Measurements from ENCODE around the gene FHOD3. TPM values are rescaled to one million over a fixed set of nuclear protein-coding genes. Genes with fewer than 3 reads are reported as not detected.

FHOD3 gene
- total and polyA plus RNA-seq, 2 of the 8 experiments (the other 6 are each of a cell fraction or from before 2014, with no cell fraction given) = 9.7 to 10.5 TPM

GRCh38 chr18:36780748-36781147, 483.2 kb downstream of the FHOD3 start (continued):
- TF ChIP-seq, protein P1, sequence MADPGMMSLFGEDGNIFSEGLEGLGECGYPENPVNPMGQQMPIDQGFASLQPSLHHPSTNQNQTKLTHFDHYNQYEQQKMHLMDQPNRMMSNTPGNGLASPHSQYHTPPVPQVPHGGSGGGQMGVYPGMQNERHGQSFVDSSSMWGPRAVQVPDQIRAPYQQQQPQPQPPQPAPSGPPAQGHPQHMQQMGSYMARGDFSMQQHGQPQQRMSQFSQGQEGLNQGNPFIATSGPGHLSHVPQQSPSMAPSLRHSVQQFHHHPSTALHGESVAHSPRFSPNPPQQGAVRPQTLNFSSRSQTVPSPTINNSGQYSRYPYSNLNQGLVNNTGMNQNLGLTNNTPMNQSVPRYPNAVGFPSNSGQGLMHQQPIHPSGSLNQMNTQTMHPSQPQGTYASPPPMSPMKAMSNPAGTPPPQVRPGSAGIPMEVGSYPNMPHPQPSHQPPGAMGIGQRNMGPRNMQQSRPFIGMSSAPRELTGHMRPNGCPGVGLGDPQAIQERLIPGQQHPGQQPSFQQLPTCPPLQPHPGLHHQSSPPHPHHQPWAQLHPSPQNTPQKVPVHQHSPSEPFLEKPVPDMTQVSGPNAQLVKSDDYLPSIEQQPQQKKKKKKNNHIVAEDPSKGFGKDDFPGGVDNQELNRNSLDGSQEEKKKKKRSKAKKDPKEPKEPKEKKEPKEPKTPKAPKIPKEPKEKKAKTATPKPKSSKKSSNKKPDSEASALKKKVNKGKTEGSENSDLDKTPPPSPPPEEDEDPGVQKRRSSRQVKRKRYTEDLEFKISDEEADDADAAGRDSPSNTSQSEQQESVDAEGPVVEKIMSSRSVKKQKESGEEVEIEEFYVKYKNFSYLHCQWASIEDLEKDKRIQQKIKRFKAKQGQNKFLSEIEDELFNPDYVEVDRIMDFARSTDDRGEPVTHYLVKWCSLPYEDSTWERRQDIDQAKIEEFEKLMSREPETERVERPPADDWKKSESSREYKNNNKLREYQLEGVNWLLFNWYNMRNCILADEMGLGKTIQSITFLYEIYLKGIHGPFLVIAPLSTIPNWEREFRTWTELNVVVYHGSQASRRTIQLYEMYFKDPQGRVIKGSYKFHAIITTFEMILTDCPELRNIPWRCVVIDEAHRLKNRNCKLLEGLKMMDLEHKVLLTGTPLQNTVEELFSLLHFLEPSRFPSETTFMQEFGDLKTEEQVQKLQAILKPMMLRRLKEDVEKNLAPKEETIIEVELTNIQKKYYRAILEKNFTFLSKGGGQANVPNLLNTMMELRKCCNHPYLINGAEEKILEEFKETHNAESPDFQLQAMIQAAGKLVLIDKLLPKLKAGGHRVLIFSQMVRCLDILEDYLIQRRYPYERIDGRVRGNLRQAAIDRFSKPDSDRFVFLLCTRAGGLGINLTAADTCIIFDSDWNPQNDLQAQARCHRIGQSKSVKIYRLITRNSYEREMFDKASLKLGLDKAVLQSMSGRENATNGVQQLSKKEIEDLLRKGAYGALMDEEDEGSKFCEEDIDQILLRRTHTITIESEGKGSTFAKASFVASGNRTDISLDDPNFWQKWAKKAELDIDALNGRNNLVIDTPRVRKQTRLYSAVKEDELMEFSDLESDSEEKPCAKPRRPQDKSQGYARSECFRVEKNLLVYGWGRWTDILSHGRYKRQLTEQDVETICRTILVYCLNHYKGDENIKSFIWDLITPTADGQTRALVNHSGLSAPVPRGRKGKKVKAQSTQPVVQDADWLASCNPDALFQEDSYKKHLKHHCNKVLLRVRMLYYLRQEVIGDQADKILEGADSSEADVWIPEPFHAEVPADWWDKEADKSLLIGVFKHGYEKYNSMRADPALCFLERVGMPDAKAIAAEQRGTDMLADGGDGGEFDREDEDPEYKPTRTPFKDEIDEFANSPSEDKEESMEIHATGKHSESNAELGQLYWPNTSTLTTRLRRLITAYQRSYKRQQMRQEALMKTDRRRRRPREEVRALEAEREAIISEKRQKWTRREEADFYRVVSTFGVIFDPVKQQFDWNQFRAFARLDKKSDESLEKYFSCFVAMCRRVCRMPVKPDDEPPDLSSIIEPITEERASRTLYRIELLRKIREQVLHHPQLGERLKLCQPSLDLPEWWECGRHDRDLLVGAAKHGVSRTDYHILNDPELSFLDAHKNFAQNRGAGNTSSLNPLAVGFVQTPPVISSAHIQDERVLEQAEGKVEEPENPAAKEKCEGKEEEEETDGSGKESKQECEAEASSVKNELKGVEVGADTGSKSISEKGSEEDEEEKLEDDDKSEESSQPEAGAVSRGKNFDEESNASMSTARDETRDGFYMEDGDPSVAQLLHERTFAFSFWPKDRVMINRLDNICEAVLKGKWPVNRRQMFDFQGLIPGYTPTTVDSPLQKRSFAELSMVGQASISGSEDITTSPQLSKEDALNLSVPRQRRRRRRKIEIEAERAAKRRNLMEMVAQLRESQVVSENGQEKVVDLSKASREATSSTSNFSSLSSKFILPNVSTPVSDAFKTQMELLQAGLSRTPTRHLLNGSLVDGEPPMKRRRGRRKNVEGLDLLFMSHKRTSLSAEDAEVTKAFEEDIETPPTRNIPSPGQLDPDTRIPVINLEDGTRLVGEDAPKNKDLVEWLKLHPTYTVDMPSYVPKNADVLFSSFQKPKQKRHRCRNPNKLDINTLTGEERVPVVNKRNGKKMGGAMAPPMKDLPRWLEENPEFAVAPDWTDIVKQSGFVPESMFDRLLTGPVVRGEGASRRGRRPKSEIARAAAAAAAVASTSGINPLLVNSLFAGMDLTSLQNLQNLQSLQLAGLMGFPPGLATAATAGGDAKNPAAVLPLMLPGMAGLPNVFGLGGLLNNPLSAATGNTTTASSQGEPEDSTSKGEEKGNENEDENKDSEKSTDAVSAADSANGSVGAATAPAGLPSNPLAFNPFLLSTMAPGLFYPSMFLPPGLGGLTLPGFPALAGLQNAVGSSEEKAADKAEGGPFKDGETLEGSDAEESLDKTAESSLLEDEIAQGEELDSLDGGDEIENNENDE (IDR thresholded peaks at IDR 0.05; ENCODE audit: insufficient replicate concordance, low read length) = no peak
- TF ChIP-seq, protein P2, sequence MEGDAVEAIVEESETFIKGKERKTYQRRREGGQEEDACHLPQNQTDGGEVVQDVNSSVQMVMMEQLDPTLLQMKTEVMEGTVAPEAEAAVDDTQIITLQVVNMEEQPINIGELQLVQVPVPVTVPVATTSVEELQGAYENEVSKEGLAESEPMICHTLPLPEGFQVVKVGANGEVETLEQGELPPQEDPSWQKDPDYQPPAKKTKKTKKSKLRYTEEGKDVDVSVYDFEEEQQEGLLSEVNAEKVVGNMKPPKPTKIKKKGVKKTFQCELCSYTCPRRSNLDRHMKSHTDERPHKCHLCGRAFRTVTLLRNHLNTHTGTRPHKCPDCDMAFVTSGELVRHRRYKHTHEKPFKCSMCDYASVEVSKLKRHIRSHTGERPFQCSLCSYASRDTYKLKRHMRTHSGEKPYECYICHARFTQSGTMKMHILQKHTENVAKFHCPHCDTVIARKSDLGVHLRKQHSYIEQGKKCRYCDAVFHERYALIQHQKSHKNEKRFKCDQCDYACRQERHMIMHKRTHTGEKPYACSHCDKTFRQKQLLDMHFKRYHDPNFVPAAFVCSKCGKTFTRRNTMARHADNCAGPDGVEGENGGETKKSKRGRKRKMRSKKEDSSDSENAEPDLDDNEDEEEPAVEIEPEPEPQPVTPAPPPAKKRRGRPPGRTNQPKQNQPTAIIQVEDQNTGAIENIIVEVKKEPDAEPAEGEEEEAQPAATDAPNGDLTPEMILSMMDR (IDR thresholded peaks at IDR 0.05; ENCODE audit: control extremely low read depth in 1 of 3, insufficient read depth in 1 of 3, low read depth in 1 of 3, low read length in 3 of 3) = no peak
- no peak for TF ChIP-seq PHF8 (conservative IDR thresholded peaks at IDR 0.05; ENCODE audit: low read depth, low read length)
- no peak for TF ChIP-seq JUN (IDR thresholded peaks at IDR 0.05; ENCODE audit: low read depth, low read length)
- TF ChIP-seq RXRA (IDR thresholded peaks at IDR 0.05; ENCODE audit: insufficient read depth, low read depth, low read length) = no peak
- TF ChIP-seq, protein P3, sequence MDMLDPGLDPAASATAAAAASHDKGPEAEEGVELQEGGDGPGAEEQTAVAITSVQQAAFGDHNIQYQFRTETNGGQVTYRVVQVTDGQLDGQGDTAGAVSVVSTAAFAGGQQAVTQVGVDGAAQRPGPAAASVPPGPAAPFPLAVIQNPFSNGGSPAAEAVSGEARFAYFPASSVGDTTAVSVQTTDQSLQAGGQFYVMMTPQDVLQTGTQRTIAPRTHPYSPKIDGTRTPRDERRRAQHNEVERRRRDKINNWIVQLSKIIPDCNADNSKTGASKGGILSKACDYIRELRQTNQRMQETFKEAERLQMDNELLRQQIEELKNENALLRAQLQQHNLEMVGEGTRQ (IDR thresholded peaks at IDR 0.05; ENCODE audit: low read length) = no peak
- TF ChIP-seq HDAC2 (IDR thresholded peaks at IDR 0.05; ENCODE audit: borderline replicate concordance in 1 of 2, low read depth in 2 of 2, low read length in 2 of 2) = no peak
